Stimulated activated CD4-positive, alpha-beta T cell treated with anti-CD3 and anti-CD28 coated beads, Interleukin-1b, Interleukin-23, amount 100 ng/mL, for 48 hours (primary cell): ENCODE measurements around the gene CHAC2.

Source experiments
- DNase-seq: peaks from one replicate; pipeline ENCODE4 v3.0.0-alpha.2; 2020

The CHAC2 gene

DNA sequence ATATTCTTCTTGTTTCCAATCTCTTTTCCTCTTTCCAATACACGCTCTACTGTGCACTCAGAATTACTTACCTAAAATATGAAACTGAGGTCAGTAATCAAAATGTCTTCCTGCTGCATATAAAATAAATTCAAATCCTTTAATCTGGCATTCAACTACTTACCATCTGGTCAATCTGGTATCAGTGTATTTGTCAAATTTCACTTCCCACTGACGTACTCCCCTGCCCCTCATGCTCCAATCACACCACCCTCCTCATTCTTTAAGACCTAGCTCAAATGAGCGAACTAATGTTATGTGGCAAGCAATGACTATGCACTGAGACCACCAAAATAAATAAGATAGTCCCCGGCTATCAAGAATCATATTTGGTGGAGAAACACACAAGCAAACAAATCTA lies 12.5 kb downstream of the CHAC2 start:
- no peak for DNase-seq

DNA sequence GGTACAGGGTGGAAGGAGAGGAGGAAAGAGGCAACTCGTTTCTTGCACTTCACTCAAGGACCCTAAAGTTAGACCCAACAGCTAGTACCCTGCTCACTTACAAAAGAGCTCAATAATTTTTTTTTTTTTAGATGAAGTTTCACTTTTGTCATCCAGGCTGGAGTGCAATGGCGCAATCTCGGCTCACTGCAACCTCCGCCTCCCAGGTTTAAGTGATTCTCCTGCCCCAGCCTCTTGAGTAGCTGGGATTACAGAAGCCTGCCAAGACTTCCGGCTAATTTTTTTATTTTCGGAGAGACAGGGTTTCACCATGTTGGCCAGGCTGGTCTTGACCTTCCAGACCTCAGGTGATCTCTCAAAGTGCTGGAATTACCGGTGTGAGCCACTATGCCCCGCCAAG lies 15.1 kb downstream of the CHAC2 start:
- no peak for DNase-seq

DNA sequence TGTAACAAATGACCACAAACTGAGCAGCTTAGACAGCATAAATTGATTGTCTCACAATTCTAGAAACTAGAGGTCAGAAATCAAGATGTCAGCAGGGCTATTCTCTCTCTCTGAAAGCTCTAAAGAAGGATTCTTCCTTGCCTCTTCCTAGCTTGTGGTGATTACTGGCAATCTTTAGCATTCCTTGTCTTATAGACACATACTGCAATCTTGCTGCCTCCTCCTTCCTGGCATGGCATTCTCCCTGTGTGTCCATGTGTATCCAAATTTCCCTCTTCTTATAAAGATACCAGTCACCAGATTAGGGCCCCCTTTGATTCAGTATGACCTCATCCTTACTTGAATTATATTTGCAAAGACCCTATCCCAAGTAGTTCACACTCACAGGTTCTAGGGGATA lies 16.8 kb downstream of the CHAC2 start:
- no peak for DNase-seq

DNA sequence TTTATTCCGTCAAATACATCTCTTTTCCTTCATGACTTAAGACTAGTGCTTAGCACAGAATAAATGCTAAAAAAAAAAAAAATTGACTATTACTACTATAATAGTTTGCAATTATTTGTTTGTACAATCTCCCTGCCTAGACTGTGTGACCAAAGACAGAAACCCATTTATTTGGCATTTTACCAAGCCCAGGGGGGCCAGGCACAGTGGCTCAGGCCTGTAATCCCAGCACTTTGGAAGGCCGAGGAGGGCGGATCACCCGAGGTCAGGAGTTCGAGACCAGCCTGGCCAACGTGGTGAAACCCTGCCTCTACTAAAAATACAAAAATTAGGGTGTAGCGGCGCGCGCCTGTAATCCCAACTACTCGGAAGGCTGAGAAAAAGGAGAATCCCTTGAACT lies 17.8 kb downstream of the CHAC2 start:
- DNase-seq: no peak

DNA sequence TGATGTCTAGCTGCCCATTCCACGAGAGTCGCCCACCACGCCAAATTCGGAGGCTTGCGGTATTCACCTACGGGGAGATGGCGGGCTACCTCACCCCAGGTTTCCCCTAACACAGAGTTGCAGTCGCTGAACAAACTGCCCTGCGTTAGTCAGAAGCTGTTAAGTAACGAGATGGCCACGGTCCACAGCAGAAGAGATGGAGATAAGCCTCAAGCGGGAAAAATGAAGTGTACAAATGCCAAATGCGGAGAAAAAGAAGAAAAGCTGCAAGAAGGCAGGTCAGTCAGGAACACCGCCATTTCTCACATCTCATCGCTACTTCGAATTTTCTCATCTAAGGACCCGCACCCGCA lies 18.7 kb downstream of the CHAC2 start:
- peak; percentile 20 for DNase-seq

DNA sequence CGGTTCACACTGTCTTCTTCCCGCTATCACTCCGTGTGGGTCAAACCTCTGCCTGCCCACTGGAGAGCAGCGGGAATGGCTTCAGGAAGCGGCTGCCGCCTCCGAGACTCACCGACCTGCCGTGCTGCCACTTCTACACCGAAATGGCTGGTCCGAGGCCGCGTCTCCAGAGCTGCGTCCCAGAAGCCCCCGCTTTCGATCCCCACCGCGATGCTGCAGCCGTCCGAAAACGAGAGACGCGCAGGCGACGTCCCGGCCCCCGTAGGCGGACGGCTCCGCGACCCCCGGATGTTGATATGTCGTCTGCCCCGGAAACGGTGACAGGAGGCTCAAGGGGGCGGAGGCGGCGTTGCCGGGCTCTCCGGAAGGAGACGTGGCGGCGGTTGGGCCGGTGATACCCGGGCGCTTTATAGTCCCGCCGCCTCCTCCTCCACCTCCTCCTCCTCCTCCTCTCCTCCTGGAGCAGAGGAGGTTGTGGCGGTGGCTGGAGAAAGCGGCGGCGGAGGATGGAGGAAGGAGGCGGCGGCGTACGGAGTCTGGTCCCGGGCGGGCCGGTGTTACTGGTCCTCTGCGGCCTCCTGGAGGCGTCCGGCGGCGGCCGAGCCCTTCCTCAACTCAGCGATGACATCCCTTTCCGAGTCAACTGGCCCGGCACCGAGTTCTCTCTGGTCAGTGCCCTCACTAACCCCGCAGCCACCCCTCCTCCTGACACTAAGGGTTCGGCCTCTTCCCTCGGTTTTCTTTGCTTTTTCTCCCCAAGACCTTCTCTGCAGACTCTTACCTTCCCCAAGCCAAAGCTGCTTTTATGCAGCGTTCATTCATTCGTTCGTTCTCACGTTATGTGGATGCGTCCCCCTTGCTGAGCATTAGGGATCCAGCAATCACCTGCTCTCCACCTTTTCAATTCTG lies 19.4 kb downstream of the CHAC2 start, which contains the start of the genes ASB3 and ERLEC1:
Gene ASB3 (minus strand): TSS at position 249 of the 909 bp plus-strand sequence. CDS start 21,381 bp downstream, outside the sequence.
Gene ERLEC1 (plus strand): TSS at position 340 of the 909 bp plus-strand sequence. CDS start 167 bp downstream, at position 507.
- DNase-seq: peak; percentile 89

DNA sequence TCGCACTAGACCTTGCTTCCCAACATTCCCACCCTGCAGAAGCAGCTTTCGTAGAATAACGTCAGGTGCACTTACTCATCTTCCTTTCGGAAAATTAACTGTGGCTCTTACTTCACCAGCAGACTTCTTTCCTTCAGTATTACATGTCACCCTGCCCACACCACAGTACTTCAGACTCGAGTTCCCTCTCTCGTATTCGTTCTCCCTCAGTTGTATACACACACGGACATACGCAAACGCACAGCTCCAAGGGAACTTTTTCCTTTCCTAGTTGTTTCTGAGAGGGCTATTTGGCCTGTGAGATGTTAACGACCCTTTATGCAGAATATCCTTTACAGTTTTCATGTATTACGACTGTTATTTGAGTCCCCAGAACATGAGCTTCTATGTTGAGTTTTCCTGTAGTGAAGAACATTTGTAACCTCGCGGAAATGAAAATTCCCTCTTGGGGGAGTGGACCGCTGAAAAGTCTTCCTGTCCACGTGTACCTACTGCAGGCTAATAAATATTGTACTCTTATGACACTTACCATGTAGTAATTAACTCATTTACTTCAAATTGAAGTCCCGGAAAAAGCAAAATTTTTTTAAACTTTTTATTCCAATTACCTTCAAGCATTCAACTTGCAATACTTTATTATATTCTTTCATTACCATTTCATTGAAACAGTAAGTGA lies 20.1 kb downstream of the CHAC2 start:
- DNase-seq: no peak

DNA sequence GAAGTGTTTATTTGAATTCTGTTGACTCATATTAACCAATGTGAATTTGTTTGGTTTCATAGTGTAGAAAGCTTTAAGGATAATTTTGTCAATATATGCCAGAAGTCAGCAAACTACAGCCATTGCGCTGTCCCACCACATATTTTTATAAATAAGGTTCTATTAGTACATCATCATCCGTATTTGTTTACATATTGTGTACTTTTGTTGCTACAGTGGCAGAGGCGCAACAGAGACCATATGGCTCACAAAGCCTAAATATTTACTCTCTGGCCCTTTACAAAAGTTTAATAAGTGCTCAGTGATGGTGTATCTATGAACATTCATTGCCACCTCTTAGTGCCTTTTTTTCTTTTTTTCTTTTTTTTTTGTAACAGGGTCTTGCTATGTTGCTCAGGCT lies 25.7 kb downstream of the CHAC2 start:
- DNase-seq: no peak

DNA sequence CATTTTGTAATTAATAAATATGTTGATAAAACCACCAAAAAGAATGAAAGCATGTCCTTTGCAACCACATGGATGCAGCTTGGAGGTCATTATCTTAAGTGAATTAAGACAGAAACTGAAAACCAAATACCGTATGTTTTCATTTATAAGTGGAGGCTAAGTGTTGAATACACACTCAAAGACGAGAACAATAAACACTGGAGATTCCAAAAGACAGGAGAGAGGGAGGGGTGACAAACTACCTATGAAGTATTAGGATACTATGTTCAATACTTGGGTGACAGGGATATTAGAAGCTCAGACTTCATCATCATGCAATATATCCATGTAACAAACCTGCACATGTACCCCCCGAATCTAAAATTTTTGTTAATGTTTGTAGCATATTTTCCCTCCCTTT lies 26.2 kb downstream of the CHAC2 start:
- no peak for DNase-seq

DNA sequence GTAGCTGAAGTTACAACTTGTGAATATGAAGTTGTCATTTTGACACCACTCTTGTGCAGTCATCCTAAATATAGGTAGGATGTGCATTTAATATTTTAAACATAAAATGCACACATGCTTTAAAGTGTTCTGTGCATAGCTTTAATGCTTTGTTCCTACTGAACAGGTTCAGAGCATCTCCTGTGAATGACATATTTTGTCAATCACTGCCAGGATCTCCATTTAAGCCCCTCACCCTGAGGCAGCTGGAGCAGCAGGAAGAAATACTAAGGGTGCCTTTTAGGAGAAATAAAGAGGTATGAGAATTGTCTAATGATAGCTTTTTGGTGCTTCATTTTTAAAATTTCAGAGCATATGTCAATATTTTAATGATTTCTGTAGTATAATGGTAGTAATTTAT lies 33.9 kb downstream of the CHAC2 start:
- no peak for DNase-seq

DNA sequence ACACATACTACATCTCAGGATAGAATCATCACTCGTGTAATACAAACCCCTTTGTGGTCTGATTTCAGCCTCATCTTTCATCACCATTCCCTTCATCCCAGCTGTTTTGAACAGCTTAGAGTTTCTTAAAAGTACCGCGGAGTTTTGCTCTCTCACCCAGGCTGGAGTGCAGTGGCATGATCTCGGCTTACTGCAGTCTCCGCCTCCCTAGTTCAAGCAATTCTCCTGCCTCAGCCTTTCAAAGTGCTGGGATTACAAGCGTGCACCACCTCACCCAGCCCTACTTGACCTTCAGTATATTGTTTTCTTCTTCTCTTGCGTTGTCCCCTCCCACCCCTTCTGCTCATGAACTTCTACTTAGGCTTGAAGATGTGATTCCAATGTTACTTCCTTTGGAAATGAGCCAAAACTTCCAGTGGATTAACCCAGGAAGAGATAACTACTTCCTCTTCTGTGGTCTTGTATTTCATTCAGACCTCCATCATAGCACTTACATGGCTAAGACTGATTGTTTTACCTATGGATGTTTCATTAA lies 35.1 kb downstream of the CHAC2 start:
- DNase-seq: no peak

DNA sequence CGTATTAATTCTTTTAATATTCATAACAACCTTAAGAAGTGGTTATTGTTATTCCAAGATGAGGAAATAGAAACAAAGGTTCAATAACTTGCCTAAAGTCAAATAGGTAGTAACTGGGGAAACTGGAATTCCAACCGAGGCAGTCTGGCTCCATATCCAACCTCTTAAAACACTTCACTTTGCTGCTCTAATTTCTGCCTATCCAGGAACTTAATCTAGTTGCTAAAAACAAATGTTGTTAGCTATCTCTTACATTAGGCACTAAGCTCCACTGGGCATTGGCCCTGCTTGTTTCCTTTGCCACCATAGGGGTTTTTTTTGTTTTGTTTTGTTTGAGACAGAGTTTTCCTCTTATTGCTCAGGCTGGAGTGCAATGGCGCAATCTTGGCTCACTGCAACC lies 44.0 kb downstream of the CHAC2 start:
- DNase-seq: no peak

DNA sequence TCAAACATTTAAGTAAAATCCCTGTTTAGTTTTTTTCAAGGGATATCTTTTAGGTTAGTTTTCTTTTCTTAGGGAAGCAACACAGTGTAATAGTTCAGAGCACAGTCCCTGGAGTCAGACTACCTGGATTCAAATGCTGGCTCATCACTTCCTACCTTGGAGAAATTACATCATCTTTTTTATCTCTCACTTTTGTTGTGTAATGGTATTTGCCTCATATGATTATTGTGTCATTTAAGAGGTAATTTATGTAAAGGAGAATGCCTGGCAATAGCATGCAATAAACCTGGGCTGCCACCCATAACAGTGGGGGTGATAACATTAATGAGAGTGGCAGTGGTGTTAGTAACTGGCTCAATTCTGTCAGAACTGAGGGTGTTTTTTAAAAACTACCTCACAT lies 45.5 kb downstream of the CHAC2 start:
- no peak for DNase-seq

DNA sequence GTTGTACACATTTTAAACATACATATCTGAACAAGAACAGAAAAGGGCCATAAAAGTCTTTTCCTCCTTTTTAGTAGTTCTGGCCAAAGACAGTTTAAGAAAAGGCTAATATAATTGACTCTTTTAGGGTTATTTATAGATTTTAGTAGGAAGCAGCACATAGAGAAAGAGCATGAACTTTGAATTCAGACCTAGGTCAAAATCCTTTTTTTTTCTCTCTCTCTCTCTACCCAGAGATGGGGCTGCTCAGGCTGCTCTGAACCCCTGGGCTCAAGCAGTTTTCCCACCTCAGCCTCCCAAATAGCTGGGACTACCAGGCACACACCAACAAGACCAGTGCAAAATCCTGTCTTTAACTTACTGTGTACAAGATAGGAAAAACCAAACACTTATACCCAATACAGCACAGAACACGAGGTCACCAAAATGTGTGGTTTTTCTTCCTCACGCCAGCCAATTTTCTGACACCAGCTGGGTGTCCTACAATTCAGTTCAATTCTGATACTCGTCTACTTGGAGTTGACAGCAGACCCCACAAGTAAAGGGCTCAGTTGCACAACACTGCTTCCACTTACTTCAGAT lies 51.3 kb downstream of the CHAC2 start:
- DNase-seq: no peak

DNA sequence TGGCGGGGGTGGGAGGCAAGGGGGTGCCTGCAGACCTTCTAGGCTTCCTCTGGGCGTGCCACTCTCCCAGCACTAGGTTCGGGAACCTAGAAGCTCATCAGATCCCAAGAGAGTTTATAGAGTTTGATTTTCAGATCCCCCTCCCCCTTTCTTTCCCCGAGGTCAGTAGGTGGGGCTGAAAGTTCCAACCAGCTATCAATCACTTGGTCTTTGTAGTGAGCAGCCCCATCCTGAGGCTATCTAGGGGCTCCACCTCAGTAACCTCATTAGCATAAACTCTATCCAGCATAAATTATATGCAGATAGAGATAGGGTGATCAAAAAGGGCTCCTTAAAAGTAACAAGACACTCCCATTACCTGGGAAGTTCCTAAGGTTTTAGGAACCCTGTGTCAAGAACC lies 52.0 kb downstream of the CHAC2 start:
- no peak for DNase-seq

DNA sequence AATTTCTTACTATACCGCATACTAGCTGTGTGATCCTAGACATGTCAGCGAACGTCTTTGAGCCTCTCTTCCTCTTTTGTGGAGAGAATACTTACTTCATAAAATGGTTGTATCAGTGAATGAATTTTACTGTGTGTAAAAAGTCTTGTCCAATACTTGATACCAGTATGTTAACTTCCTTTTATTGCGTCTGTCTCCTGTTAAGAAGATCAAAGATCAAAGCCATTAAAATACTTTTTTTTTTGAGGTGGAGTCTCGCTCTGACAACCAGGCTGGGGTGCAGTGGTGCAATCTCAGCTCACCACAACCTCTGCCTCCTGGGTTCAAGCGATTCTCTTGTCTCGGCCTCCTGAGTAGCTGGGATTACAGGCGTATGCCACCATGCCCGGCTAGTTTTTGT lies 52.4 kb downstream of the CHAC2 start:
- no peak for DNase-seq

DNA sequence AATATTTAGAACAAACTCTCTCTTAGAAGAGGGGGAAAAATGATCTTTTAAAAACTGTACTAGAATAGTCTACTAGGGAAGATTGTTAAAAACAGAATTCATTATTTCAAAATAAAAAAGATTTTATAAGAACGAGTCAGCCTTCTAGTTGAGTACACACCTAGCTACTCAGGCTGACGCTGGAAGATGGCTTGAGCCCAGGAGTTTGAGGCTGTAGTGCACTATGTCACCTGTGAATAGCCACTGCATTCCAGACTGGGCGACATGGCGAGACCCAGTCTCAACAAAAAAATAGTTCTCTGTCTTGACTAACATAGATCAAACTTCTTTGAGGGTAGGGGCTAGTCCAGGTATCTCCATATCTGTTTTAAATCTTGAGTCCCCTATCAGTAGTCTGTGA lies 53.1 kb downstream of the CHAC2 start:
- no peak for DNase-seq

DNA sequence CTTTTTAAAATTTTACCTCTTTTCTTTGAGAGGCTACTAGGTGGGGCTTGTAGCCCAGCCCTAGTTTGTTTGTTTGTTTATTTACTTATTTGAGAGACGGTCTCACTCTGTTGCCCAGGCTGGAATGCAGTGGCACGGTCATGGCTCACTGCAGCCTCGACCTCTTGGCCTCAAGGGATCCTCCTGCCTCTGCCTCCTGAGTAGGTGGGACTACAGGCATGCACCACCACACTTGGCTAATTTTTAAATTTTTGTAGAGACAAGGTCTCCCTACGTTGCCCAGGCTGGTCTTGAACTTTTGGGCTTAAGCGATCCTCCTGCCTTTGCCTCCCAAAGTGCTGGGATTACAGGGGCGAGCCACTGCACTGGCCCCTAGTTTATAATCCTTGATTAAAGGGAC lies 54.2 kb downstream of the CHAC2 start:
- no peak for DNase-seq

DNA sequence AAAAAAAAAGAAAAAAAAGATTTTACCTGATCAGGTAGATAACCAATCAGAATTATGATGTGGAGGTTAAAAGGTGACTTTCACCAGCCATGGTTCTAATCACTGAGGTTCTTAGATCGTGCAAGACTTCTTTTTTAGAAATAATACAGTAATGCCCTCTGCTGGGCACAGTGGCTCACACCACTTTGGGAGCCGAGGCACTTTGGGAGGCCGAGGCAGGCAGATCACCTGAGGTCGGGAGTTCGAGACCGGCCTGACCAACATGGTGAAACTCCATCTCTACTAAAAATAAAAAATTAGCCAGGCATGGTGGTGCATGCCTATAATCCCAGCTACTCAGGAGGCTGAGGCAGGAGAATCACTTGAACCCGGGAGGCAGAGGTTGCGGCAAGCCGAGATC lies 56.0 kb downstream of the CHAC2 start:
- DNase-seq: peak; percentile 15
